Suprapubic skin (tissue), 4 donors: ENCODE measurements around the gene MOCS2. TPM values are rescaled to one million over a fixed set of nuclear protein-coding genes. Genes with fewer than 3 reads are reported as not detected.

Experiments
- DNase-seq, 2 donors: peaks; one replicate each; pipeline ENCODE4 v3.0.0-alpha.2; 2019; ENCODE audit warnings: low spot score in 2 of 2
- H3K27ac ChIP-seq: fragments of 200-600 bp; sonication (generic); one replicate; pipeline ENCODE4 v1.5.1; 2019
- H3K27me3 ChIP-seq: fragments of 200-600 bp; sonication (generic); one replicate; pipeline ENCODE4 v1.5.1; 2019
- H3K36me3 ChIP-seq: fragments of 200-600 bp; sonication (generic); one replicate; pipeline ENCODE4 v1.5.1; 2019
- H3K4me1 ChIP-seq: fragments of 200-600 bp; sonication (generic); one replicate; pipeline ENCODE4 v1.5.1; 2019
- H3K4me3 ChIP-seq: fragments of 200-600 bp; sonication (generic); one replicate; pipeline ENCODE4 v1.5.1; 2019; ENCODE audit warnings: mild to moderate bottlenecking
- H3K9me3 ChIP-seq: fragments of 200-600 bp; sonication (generic); one replicate; pipeline ENCODE4 v1.5.1; 2019
- EP300 ChIP-seq: sonication (generic); formaldehyde crosslinking; IDR thresholded peaks from one replicate; pipeline ENCODE4 v1.6.1; 2017; ENCODE audit warnings: antibody characterized with exemption
- POLR2A ChIP-seq, 2 donors: fragments of 450-650 bp; IDR thresholded peaks; one replicate each; pipeline ENCODE4 v1.6.1; 2017; ENCODE audit warnings: antibody characterized with exemption in 2 of 2, mild to moderate bottlenecking in 2 of 2, moderate library complexity in 2 of 2
- POLR2AphosphoS5 ChIP-seq, 3 donors: sonication (generic); formaldehyde crosslinking; IDR thresholded peaks; one replicate each; pipeline ENCODE4 v1.6.1; 2017; ENCODE audit warnings: antibody characterized with exemption in 3 of 3
- WGBS: methylation state at CpG from one replicate; pipeline ENCODE4 v1.1.5; 2018; 5-methylcytosine and 5-hydroxymethylcytosine counted together
- total RNA-seq, 4 donors: library from RNA; depleted of rRNA; stranded (reverse); fragments of >200 nt; gene quantifications; one replicate each; pipeline ENCODE4 v1.1.0, GENCODE V29; 2016
- TF ChIP-seq, protein P1 (sequence below), 2 donors: fragments of 200-600 bp in 1 of 2; fragments of 450-650 bp in 1 of 2; sonication (generic) in 1 of 2; IDR thresholded peaks; one replicate each; pipeline ENCODE4 v1.5.1; 2016 to 2019; ENCODE audit warnings: antibody characterized with exemption in 2 of 2, mild to moderate bottlenecking in 1 of 2, moderate library complexity in 1 of 2

The MOCS2 gene
- total RNA-seq, 4 donors from 2014 or later, result 17.4 to 31.0 (median 23.0) TPM

DNA sequence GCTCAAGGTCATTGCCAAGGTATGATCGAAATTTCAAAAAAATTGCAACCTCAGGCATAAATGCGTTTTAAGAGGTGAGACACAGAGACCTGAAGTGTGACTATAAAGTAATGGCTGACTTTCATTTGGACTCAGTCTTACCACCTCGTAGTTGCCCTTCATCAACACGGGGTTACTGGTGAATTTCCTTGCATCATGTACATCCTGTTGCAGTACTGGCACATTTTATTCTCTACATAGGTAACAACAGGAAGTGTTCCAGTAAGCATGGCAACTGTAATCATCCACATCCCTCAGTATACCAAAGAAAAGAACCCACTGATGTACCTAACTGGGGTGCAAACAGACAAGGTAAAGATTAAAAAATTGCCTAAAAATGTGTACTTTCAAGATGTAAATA lies 29.3 kb downstream of the MOCS2 start:
- DNase-seq, result no peak
- TF ChIP-seq POLR2AphosphoS5 (IDR thresholded peaks at IDR 0.05) (no peak), EP300 (no peak), POLR2A (IDR thresholded peaks at IDR 0.05) (no peak)
- TF ChIP-seq, protein P1, sequence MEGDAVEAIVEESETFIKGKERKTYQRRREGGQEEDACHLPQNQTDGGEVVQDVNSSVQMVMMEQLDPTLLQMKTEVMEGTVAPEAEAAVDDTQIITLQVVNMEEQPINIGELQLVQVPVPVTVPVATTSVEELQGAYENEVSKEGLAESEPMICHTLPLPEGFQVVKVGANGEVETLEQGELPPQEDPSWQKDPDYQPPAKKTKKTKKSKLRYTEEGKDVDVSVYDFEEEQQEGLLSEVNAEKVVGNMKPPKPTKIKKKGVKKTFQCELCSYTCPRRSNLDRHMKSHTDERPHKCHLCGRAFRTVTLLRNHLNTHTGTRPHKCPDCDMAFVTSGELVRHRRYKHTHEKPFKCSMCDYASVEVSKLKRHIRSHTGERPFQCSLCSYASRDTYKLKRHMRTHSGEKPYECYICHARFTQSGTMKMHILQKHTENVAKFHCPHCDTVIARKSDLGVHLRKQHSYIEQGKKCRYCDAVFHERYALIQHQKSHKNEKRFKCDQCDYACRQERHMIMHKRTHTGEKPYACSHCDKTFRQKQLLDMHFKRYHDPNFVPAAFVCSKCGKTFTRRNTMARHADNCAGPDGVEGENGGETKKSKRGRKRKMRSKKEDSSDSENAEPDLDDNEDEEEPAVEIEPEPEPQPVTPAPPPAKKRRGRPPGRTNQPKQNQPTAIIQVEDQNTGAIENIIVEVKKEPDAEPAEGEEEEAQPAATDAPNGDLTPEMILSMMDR (IDR thresholded peaks at IDR 0.05), result no peak
- Histone ChIP-seq H3K36me3 (peaks cover 21% of the 10 kb centered on the region), H3K4me1 (no peaks in the 10 kb centered on the region), H3K27ac (no peak overlapping the region), H3K4me3 (no peak overlapping the region), H3K27me3 (no peaks in the 10 kb centered on the region), H3K9me3 (no peaks in the 10 kb centered on the region)
- WGBS, result 86% methylated on average over 4 of the region's 4 CpGs

DNA sequence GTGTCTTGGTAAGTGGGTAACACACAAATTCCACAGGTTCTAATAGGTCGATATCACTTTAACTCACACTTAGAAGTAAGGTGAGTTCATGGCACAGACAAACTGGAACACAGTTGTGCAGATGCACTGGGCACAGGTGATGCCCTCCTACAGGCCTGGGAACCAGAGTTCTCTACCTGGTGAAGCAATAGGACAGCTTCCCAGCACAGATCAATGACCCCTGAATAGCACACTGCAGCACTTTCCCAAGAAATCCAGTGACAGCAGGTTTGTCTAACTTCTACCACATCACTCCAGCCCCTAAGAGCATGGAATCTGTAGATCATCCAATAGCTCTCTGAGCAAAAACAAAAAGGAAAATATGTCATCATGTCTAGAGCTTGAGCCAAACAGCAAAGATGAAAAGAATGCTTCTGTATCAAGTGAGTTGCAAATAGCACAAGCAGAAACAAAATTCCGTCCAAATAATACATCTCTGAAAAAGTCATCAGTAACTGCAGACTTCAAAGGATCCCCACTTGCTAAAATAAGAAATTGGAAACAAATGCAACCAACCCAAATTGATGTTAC lies 33.5 kb downstream of the MOCS2 start:
- H3K4me1 ChIP-seq, result no peaks in the 10 kb centered on the region
- WGBS, result 72% methylated on average over 2 of the region's 2 CpGs
- H3K36me3 ChIP-seq, result peaks cover 20% of the 10 kb centered on the region
- H3K27me3 ChIP-seq, result no peaks in the 10 kb centered on the region
- no peak overlapping the region for H3K4me3 ChIP-seq
- no peak for DNase-seq
- TF ChIP-seq, protein P1 (IDR thresholded peaks at IDR 0.05), result no peak
- TF ChIP-seq EP300 (no peak), POLR2AphosphoS5 (IDR thresholded peaks at IDR 0.05) (no peak), POLR2A (IDR thresholded peaks at IDR 0.05) (no peak)
- H3K27ac ChIP-seq, result no peak overlapping the region
- no peaks in the 10 kb centered on the region for H3K9me3 ChIP-seq

DNA sequence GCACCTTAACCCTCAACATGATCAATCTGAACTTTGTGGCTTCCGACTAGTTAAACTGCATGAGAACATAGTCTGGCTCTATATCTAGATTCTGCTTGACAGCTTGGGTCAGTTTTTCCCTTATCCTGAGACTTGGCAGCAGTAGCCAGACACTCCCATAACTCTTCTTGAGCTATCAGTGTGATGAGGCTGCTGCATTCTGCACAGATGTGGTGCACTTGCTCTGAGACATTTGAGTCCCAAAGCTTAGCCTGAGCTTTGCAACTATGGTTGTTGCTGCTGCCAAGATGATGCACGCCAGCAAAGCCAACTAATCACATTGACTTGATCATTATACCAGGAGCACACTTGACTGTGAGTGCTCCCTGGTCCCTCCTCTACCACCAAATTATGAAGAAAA lies 36.2 kb downstream of the MOCS2 start:
- H3K4me1 ChIP-seq, result no peaks in the 10 kb centered on the region
- no peak overlapping the region for H3K4me3 ChIP-seq
- H3K9me3 ChIP-seq, result no peaks in the 10 kb centered on the region
- TF ChIP-seq POLR2AphosphoS5 (IDR thresholded peaks at IDR 0.05), result no peak
- TF ChIP-seq EP300, result no peak
- TF ChIP-seq POLR2A (IDR thresholded peaks at IDR 0.05), result no peak
- TF ChIP-seq, protein P1 (IDR thresholded peaks at IDR 0.05), result no peak
- peaks cover 23% of the 10 kb centered on the region for H3K36me3 ChIP-seq
- H3K27ac ChIP-seq, result no peak overlapping the region
- 47% methylated on average over 2 of the region's 2 CpGs for WGBS
- DNase-seq, result no peak
- H3K27me3 ChIP-seq, result no peaks in the 10 kb centered on the region

DNA sequence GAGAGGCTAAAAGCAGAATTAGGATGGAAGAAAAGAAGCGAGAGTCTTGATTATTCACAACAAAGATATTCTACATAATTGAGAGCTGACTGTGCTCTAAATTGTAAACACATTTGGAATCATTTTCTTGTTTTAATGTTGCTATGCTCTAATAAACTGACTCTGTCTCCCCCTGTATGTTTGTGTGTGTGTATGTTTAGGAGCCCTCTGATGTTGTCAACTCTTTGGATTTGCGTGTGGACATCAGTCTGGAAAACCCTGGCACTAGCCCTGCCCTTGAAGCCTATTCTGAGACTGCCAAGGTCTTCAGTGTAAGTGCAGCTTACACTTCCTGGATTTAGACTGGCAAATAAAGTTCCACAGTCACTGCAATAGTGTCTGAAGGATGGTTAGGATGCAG lies 37.8 kb downstream of the MOCS2 start:
- no peak overlapping the region for H3K27ac ChIP-seq
- 55% methylated on average over 2 of the region's 2 CpGs for WGBS
- TF ChIP-seq POLR2A (IDR thresholded peaks at IDR 0.05) (no peak), POLR2AphosphoS5 (IDR thresholded peaks at IDR 0.05) (no peak), EP300 (no peak)
- TF ChIP-seq, protein P1 (IDR thresholded peaks at IDR 0.05), result no peak

DNA sequence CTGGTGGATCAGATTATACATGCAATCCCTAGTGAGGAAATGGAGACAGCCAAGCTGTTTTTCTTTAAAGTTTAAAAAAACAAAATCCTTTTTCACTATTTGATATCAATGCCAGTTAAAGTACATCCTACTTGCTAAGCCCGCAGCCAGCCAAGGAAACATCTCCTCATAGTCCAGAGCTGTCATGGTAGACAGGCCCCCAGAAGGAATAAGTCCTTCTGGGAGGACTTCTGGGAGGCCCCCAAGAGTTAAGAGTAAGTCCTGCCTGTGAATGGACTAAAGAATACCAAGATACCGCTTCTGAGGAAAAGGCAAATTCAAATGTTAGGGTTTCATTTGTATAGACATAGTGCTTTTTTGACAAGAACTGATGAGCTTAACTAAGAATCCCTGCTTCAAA lies 38.3 kb downstream of the MOCS2 start:
- Histone ChIP-seq H3K9me3 (no peaks in the 10 kb centered on the region), H3K4me3 (no peak overlapping the region), H3K27ac (no peak overlapping the region), H3K36me3 (peaks cover 16% of the 10 kb centered on the region), H3K27me3 (no peaks in the 10 kb centered on the region), H3K4me1 (peaks cover 4% of the 10 kb centered on the region)
- DNase-seq, result no peak
- WGBS, result 67% methylated on average over 2 of the region's 2 CpGs
- TF ChIP-seq, protein P1 (IDR thresholded peaks at IDR 0.05), result no peak
- TF ChIP-seq EP300 (no peak), POLR2AphosphoS5 (IDR thresholded peaks at IDR 0.05) (no peak), POLR2A (IDR thresholded peaks at IDR 0.05) (no peak)

More for the DNA sequence above, 37.8 kb downstream of the MOCS2 start:
- Histone ChIP-seq H3K4me1 (peaks cover 4% of the 10 kb centered on the region), H3K27me3 (no peaks in the 10 kb centered on the region), H3K36me3 (peaks cover 16% of the 10 kb centered on the region), H3K4me3 (no peak overlapping the region), H3K9me3 (no peaks in the 10 kb centered on the region)
- DNase-seq, result no peak
